ENCODE measurements around the gene HPCAL4.

The HPCAL4 gene

DNA sequence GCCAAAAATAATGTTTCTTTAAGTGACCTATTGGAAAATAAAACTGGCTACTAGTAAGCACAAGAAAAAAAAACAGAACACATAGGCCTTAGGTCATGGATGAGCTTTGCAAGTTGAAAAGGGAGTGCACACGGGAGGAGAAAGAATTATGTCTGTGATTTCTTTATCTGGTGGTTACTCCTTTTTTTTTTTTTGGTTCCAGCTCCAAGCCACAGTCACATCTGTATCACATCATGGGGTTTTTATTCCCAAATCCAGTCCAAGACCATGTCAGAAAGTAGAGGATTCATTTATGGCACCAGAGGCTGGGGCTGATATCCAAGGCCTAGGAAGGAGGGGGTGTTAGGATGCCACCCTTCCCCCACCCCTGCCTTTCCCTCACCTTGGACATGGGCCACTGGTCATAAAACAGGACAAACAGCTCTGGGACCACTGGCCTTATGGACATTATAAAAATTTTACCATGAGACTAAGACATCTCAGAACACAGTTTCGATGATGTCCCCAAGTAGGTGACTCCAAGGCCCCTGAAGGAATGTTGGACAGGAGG, 41.5 kb downstream of the HPCAL4 start:
- no peak for DNase-seq (ENCODE audit: low spot score)

GRCh38 chr1:39648496-39648895, 42.7 kb downstream of the HPCAL4 start:
- no peak for DNase-seq (ENCODE audit: low spot score)

- DNase-seq (ENCODE audit: low spot score) = no peak
These were observed 44.0 kb downstream of the HPCAL4 start for GRCh38 chr1:39647247-39647646.

- DNase-seq (ENCODE audit: low spot score) = no peak
These were observed 44.8 kb downstream of the HPCAL4 start for GRCh38 chr1:39646232-39647081.

- DNase-seq (ENCODE audit: low spot score) = no peak
These were observed 45.7 kb downstream of the HPCAL4 start for GRCh38 chr1:39645411-39646043.

DNA sequence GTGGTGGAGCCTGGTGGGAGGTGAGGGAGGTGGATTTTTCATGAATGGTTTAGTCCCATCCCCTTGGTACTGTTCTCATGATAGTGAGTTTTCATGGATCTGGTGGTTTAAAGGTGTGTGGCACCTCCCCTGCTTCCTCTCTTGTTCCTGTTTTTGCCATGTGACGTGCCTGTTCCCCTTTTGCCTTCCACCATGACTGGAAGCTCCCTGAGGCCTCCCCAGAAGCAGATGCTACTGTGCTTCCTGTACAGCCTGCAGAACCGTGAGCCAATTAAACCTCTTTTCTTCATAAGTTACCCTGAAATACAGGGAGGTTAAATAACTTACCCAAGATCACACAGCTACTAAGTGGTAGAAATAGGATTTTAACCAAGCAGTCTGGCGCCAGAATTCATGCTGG, 47.5 kb downstream of the HPCAL4 start:
- DNase-seq (ENCODE audit: low spot score) = no peak

- DNase-seq (ENCODE audit: low spot score) = no peak
These were observed 48.4 kb downstream of the HPCAL4 start for GRCh38 chr1:39642796-39643195.

GRCh38 chr1:39640861-39641260, 50.4 kb downstream of the HPCAL4 start:
- no peak for DNase-seq (ENCODE audit: low spot score)

GRCh38 chr1:39639305-39640130, 51.7 kb downstream of the HPCAL4 start, which contains the start of gene HEYL:
Gene HEYL, minus strand, starts transcription at chr1:39639643. Its CDS starts 18 bp downstream, at chr1:39639625.
- peak; percentile 50 for DNase-seq (ENCODE audit: low spot score)

GRCh38 chr1:39638965-39639304, 52.3 kb downstream of the HPCAL4 start:
- DNase-seq (ENCODE audit: low spot score) = no peak

DNA sequence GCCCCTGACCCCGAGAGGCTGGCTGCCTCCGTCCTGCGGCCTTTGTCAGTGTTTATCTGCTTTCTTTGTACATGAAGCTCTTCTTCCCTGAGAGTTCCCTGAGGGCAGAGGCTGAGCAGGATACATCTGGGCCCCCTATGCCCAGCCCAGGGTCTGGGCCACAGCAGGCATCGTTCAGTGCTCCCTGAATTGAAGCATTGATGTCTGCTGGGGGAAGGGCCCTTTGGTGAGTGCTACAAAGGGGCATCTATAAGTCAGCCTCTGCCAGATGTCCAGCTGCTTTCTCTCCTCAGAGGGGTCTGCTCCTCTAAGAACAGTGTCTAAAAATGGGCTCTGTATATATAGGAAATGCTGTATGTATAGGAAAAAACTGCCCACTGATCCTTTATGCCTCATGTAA, 53.9 kb downstream of the HPCAL4 start:
- no peak for DNase-seq (ENCODE audit: low spot score)

GRCh38 chr1:39635871-39636210, 55.4 kb downstream of the HPCAL4 start:
- no peak for DNase-seq (ENCODE audit: low spot score)

DNA sequence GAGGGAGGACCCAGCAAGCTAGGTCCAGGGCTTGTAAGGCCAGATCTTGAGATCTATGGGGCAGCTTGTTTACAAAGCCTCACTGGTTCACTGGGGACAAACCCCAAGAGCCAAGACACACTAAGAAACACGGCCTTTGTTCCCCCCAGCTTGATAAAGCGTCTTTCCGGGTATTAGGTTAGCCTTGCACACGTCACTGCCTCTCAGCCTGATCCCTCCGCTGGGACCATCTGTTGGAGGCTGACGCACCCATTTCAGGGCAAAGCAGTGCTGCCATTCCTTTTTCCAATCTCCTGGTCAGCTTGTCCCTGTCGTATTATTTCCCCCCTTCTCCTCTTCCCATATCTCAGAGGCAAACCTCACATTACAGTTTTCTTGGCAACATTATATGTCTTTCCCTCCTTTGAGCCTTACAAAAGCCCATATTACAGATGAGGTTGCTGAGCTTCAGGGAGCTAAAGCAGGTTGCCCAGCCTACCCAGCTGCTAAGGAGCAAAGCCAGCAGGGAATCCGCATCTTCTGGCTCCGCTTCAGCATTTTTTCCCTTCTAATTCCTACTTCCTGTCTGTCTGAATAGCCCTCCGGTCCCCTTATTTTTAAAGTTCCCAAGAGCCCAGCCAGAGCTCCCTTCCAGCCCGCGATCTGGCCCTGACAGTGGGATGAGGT, 55.9 kb downstream of the HPCAL4 start:
- DNase-seq (ENCODE audit: low spot score) = no peak

DNA sequence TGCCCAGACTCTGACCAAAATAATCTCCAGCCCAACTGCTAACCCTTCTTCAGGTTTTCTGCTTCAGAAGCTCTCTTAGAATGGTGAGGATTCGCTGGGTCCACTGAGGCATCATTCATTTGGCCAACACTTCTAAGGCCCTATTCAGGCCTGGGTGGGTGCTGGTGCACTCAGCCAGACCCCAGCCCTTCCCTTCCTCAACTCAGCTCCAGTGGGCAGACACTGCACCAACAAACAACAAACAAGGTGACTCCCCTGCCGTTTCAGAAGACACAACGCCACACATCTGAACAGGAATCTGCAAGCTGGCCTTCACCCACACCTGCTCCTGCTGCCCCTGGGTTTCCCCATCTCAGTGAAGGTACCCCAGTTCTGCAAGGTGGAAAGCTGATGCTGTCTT, 57.8 kb downstream of the HPCAL4 start:
- DNase-seq (ENCODE audit: low spot score) = no peak

DNA sequence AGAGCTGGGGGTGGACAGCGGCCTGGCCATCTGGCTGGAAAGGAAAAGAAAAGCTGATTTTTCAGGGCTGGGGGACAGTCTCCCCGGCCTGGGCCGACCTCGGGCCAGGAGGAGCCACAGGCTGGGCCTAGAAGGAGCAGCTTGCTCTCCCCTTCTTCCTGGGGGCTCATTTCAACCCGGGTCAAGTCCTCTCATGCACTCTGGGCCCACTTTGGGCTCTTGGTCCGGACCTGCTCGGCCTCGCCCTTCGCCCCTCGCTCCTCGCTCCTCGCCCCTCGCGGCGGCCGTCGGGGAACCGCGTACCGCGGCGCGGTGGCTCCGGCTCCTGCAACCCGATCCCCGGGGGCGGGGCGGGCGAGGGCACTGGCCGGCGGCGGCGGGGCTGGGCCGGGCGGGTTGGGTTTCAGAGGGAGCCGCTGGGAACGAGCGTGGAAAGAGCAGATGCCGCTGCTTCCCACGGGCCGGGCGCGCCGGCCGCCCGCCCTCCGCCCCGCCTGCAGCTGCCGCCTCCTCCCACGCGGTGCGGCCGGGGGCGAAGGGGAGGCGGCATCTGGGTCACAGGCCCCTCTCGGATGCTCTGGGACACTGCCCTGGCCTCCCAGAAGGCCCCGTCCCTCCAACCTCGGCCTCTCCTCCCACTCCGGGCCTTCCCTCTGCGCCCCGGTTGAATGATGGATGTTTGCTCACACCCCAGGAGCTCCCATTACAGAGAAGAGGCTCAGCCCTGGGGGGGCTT, 58.4 kb downstream of the HPCAL4 start:
- DNase-seq (ENCODE audit: low spot score) = no peak

DNA sequence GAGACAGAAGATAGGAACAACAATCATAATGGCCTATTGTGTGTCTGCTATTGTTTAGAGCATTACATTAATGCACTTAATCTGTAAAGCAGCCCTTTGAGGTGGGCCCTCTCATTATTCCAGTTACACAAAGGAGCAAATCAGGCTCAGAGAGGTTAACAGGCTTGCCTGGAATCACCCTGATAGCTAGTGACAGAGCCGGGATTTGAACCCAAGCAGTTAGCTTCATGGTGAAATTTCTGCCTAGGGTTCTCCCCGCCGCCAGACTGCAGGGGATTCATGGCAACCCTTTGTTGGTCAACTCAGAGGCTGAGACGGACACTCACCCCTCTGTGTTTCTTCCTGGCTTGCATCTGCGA, 58.9 kb downstream of the HPCAL4 start:
- DNase-seq (ENCODE audit: low spot score) = no peak

DNA sequence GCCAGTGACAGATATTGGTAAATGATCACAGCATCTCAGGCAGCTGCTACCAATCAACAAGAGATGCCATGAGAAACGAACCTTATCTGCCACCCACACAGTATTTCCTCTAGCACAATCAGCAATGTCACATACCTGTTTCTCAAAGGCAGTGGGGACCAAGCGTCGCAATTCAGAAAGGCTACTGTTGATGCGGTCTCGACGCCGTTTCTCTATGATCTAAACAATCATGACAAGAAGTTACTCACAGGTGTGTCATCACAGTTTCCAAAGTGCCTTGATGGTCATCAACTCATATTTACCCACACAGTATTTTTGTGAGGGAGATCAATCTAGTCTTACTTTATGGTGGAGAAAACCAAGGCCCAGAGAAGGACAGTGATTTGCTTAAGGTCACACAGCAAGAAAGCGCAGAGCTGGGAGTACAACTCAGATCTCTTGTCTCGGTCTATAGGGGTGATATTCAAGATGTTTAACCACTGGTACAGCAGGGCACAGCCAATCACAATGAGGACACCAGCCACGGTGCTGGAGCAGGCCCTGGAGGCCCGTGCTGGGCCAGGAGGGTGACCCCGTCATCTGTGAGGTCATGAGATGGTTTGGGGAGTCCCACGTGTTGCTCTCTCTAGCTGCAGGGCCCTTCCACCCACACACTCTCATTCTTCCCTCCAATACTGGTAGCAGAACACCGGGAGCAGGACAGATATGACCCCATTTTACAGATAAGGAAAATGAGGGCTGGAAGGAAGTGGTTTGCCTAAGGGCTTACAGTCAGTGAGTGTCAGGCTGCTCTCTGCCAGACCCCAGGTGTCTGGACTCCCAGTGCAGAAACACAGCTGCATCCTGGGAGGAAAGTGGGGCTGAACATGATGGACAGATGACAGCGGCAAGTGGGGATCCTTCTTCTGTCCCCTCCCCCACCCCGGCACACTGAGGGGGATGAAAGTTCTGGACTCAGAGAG, 59.6 kb downstream of the HPCAL4 start:
- no peak for DNase-seq (ENCODE audit: low spot score)

DNA sequence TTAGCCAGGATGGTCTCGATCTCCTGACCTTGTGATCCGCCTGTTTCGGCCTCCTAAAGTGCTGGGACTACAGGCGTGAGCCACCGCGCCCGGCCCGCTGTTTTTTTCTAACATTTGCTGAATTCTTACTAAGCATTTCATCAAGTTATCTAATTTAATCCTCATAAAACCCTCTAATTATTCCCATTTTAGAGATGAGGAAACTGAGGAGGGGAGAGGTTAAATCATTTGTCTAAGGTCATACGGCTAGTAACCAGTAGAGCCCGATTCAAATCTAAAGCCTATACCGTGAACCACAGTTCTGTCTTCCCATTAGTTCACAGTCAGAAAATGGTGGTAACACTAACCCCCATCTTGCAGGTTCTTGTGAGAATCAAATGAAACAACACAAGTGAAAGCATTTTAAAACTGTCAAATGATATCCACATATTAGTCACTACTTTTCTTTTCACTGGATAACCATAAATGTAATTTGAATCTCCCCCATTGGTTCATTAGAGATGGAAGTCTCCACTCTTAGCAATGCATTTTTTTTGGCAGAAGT, 62.4 kb downstream of the HPCAL4 start:
- no peak for DNase-seq (ENCODE audit: low spot score)
